Ectodermal cell (in vitro differentiated cells): Measurements from ENCODE around the gene STK32C.

Experiments
- H3K27ac ChIP-seq: 2 replicates; pipeline ENCODE4 v1.7.0; 2013; ENCODE audit warnings: mild to moderate bottlenecking, low read depth, low read length; ENCODE audit not compliant: insufficient read depth, poor library complexity, severe bottlenecking
- H3K27me3 ChIP-seq: 2 replicates; pipeline ENCODE4 v1.7.0; 2013; ENCODE audit warnings: mild to moderate bottlenecking, low read length; ENCODE audit not compliant: insufficient read depth, control insufficient read depth, poor library complexity, severe bottlenecking
- H3K36me3 ChIP-seq: one replicate; pipeline ENCODE4 v1.7.0; 2013; ENCODE audit warnings: low read length; ENCODE audit not compliant: control insufficient read depth, insufficient read depth
- H3K4me1 ChIP-seq: one replicate; pipeline ENCODE4 v1.7.0; 2013; ENCODE audit warnings: low read length; ENCODE audit not compliant: control insufficient read depth, insufficient read depth
- H3K4me3 ChIP-seq: 2 replicates; pipeline ENCODE4 v1.7.0; 2013; ENCODE audit warnings: low read depth, low read length, control low read depth; ENCODE audit not compliant: insufficient read depth
- H3K9me3 ChIP-seq: 2 replicates; pipeline ENCODE4 v1.7.0; 2013; ENCODE audit warnings: mild to moderate bottlenecking, low read length, moderate library complexity; ENCODE audit not compliant: control insufficient read depth
- WGBS, 2 experiments: methylation state at CpG; one replicate each; pipeline ENCODE4 v1.1.7; 2013; ENCODE audit warnings: missing lambda C conversion rate in 2 of 2; 5-methylcytosine and 5-hydroxymethylcytosine counted together

Gene STK32C

DNA sequence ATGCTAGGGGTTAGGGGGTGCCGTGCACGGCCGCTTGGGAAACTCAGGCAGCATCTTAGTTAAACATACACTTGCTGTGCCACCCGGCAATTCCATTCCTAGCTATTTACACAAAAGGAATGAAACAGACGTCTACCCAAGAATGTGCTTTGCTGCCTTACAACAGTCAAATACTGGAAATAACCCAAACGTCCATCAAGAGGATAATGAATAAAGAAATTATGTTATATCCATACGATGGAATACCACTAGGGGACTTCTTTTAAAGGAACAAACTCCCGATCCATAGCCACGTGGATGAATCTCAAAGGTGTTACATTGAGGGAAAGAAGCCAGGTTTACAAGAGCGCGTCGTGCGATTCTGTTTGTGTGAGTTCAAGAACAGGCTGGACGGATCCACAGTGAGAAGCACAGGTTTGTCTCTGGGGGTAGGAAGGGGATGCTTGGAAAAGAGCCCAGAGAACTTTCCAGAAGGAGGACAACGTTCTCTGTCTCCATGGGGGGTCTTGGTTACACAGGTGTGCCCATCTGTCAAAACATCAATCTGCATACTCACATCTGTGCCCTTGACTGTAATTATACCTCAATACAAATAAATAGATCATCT, 41.8 kb downstream of the STK32C start:
- 87 to 88% methylated on average over 15 of the region's 15 CpGs for WGBS, 2 experiments
- Histone ChIP-seq H3K9me3 (no peaks in the 10 kb centered on the region), H3K27me3 (no peaks in the 10 kb centered on the region), H3K4me3 (no peak overlapping the region), H3K4me1 (peaks cover 22% of the 10 kb centered on the region), H3K27ac (no peak overlapping the region), H3K36me3 (no peaks in the 10 kb centered on the region)

DNA sequence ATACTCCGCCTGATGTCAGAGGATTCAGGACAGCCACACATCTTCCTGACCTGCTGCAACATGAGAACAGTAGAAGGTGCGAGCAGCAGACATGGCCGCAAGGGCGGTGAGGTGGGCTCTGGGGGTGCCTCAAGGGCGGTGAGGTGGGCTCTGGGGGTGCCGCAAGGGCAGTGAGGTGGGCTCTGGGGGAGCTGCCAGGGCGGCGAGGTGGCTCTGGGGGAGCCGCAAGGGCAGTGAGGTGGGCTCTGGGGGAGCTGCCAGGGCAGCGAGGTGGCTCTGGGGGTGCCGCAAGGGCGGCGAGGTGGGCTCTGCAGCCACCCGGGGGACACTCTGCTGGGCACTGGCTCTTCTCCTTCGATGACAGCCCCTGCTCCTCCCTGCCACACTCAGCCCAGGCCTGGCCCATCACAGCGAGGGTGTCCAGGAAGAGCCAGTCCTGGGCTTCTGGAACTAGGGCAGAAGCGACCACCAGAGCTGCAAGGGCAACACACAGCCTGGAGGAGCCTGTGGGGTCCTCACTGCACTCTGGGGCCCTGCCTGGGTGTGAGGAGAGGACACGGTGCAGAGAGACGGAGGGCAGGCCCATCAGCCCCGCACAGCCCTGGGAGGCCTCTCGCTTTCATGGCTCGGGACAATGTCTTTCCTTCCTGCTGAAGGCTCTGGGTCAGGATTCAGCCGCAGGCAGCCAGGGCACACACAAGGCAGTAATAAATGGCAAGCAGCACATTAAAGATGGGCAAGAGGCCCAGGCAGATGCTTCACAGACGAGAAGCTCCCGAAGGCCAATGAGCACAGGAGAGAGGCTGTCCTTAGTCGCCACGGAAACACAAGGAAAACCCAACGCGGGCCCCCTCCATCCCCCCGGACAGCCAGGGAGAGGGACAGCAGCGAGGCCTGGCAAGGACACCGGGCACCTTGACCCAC, 42.5 kb downstream of the STK32C start:
- Histone ChIP-seq H3K27me3 (no peaks in the 10 kb centered on the region), H3K36me3 (no peaks in the 10 kb centered on the region), H3K4me3 (no peak overlapping the region), H3K9me3 (no peaks in the 10 kb centered on the region), H3K4me1 (peaks cover 22% of the 10 kb centered on the region), H3K27ac (no peak overlapping the region)
- WGBS, 2 experiments, result 83 to 87% methylated on average over 32 of the region's 32 CpGs

DNA sequence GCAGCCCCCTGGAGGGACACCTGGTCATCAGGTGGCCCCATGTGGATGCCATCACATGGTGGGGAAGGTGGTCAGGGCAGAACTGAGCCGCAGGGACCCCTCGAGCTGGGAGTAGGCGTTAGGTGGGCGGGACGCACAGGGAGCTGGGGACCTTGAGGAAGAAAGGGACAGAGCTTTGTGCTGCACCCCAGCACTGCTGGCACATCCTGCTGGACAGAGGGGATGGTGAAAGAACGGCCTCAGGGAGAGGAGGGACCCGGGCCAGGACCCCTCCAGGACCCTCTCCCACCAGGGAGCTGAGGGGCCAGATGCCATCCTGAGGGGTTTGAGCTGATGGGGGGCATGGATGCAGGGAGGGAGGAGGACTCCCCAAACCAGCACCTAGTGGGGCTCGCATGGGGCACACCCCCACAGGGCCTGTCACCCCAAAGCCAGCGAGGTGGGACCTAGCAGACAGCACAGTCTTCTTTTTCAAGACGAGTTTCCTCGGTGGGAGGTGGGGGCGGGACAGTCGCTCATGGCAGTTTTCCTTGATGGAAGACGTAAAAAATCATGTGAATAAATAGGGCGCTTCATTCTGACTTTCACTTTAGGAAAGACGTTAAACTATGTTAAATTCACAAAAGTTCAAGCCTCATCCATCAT, 43.3 kb downstream of the STK32C start:
- no peak overlapping the region for H3K27ac ChIP-seq
- WGBS, 2 experiments, result 88 to 90% methylated on average over 16 of the region's 16 CpGs
- H3K36me3 ChIP-seq, result no peaks in the 10 kb centered on the region
- H3K9me3 ChIP-seq, result no peaks in the 10 kb centered on the region
- H3K4me3 ChIP-seq, result no peak overlapping the region
- peaks cover 22% of the 10 kb centered on the region for H3K4me1 ChIP-seq
- H3K27me3 ChIP-seq, result no peaks in the 10 kb centered on the region

DNA sequence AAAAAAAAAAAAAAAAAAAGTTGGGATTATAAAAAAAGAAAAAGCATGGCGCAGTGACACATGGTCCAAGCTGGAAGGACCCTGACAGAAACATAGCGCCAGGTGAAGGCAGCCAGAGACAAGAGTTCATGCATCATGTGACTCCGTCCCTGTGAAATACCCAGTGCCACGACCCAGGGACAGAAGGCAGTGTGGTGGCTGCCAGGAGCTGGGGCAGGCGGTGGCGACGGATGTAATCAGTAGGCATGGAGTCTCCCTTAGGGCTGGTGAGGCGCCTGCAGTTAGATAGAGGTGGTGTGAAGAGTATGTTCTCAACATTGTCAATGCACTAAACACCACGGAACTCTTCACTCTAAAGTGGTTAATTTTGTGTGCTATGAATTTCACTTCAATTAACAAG, 43.9 kb downstream of the STK32C start:
- 95 to 97% methylated on average over 8 to 9 of the region's 9 CpGs for WGBS, 2 experiments
- Histone ChIP-seq H3K4me1 (peaks cover 22% of the 10 kb centered on the region), H3K27me3 (no peaks in the 10 kb centered on the region)

DNA sequence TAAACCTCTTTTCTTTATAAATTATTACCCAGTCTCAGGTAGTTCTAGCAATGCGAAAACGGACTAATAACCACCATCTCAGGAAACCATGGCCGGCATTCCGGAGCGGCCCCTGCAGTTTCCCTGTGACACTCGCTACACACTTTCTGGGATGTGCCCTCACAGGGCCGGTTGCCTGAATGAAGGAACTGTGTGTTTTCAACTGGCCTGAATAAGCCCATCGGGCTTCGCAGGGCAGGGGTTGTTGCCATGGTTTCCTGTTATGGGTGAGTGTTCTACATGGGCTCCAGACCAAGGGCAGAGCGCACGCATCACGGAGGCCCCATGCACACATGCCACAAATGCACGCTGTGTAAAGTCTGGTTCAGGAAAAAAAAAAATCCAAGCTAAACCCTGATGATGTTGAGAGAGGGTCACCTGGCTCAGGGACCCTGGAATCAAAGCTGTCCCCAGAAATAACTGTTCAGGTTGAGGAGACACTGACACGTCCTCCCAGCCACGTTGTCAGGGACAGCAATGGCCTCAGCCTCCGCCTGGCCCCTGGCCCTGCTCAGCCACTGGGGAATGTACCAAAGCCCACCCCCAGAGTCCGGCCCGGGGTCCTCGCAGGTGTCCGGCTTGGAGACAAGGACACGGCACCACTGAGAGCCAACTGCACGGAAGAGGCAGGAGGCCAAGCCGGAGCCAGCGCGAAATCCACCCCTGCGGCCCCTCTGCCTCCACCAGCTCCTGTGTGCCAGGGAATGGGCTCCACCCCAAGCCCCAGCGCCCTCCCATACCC, 47.9 kb downstream of the STK32C start:
- 93% methylated on average over 27 of the region's 27 CpGs for WGBS, 2 experiments

More for the DNA sequence above, 43.9 kb downstream of the STK32C start:
- Histone ChIP-seq H3K27ac (no peak overlapping the region), H3K4me3 (no peak overlapping the region), H3K9me3 (no peaks in the 10 kb centered on the region), H3K36me3 (no peaks in the 10 kb centered on the region)

DNA sequence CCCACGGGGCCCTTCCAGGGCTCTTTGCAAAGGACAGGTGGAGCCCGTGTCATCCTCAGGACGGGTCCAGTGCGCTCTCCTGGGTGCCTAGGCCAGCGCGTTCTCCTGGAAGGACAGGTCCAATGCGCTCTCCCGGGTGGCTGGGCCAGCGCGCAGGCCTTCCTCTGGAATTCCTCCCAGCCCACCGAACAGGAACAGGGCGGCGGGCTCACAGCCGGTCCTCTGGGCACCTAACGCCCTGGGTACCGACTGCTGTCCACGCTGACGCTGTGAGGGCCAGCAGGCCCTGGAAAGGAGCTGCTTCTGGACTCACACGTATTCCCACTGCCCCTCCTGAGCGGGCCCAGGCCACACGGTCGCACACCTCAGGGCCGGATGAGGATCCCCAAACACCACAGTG, 49.3 kb downstream of the STK32C start:
- H3K36me3 ChIP-seq, result no peaks in the 10 kb centered on the region
- no peaks in the 10 kb centered on the region for H3K4me1 ChIP-seq

More for the DNA sequence above, 47.9 kb downstream of the STK32C start:
- Histone ChIP-seq H3K27ac (no peak overlapping the region), H3K4me1 (no peaks in the 10 kb centered on the region), H3K36me3 (no peaks in the 10 kb centered on the region), H3K27me3 (no peaks in the 10 kb centered on the region), H3K4me3 (no peak overlapping the region), H3K9me3 (no peaks in the 10 kb centered on the region)

DNA sequence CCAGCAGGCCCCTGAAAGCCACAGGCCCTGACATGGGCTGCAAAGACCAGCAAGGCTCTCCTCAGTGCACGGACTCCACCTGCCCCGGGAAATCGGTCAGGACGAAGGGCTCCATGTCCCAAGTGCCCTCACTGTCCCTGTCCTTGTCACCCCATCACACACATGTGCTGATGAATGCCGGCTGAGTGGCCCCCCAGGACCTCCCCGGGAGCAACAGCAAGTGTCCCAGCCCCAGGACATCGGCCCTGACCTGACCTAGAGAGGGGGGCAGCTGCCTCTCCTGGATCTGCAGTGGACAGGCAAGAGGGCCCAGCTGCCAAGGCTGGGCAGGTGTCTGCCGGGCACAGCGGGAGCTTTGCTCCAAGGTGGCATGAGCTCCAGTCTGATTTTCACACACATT, 49.8 kb downstream of the STK32C start:
- no peak overlapping the region for H3K4me3 ChIP-seq
- WGBS, 2 experiments, result 92 to 93% methylated on average over 9 of the region's 9 CpGs
- H3K27ac ChIP-seq, result no peak overlapping the region
- no peaks in the 10 kb centered on the region for H3K4me1 ChIP-seq
- H3K36me3 ChIP-seq, result no peaks in the 10 kb centered on the region
- no peaks in the 10 kb centered on the region for H3K9me3 ChIP-seq
- no peaks in the 10 kb centered on the region for H3K27me3 ChIP-seq

More for the DNA sequence above, 49.3 kb downstream of the STK32C start:
- Histone ChIP-seq H3K4me3 (no peak overlapping the region), H3K27ac (no peak overlapping the region), H3K9me3 (no peaks in the 10 kb centered on the region), H3K27me3 (no peaks in the 10 kb centered on the region)
- 91 to 93% methylated on average over 23 of the region's 23 CpGs for WGBS, 2 experiments

DNA sequence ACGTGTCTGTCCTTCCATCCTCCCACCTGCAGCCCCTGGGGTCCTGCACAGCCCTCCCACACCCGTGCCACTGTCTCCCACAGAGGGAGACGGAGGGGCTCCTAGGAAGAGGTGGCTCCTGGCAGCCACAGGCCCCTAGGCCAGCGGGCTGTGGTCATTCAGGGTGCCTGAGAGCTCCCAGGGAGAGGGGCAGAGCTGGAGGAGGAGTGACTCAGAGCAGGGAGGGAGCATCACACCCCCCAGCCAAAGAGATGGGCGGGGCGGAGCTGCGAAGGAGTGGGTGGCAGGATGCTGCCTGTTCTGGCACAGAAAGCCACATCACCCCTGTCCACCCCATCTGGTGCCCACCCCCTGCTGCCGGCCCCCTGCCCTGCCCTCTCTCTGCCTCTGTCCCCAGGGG, 50.5 kb downstream of the STK32C start:
- Histone ChIP-seq H3K36me3 (no peaks in the 10 kb centered on the region), H3K27me3 (no peaks in the 10 kb centered on the region), H3K4me1 (no peaks in the 10 kb centered on the region), H3K27ac (no peak overlapping the region), H3K4me3 (no peak overlapping the region), H3K9me3 (no peaks in the 10 kb centered on the region)
- WGBS, 2 experiments, result 82 to 87% methylated on average over 8 of the region's 8 CpGs

DNA sequence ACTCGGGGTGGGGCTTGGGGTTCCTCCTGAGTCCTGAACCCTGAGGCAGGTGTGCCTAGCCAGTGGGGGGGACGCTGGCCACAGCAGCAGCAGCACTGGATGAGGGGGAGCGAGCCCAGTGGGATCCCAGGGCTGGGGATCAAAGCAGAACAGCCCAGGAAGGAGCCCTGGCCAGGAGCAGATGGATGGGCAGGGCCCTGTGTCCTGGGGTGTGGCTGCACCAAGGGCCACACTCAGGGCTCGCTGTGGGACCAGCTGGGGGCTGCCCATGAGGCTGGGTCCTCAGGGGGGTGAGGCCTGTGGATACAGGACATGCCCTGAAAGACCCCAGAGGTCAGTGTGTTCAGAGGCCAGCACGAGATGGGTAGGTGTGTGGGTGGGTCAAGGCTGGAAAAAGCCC, 50.9 kb downstream of the STK32C start:
- H3K27ac ChIP-seq, result no peak overlapping the region
- WGBS, 2 experiments, result 85 to 89% methylated on average over 5 of the region's 5 CpGs
- no peaks in the 10 kb centered on the region for H3K27me3 ChIP-seq

More for the DNA sequence above, 50.9 kb downstream of the STK32C start:
- no peaks in the 10 kb centered on the region for H3K4me1 ChIP-seq
- no peaks in the 10 kb centered on the region for H3K36me3 ChIP-seq
- no peaks in the 10 kb centered on the region for H3K9me3 ChIP-seq
- no peak overlapping the region for H3K4me3 ChIP-seq
